GM19035 (cell line): Measurements from ENCODE around the gene LSM10.

Experiments
- ATAC-seq: cut with Tn5 transposase; IDR thresholded peaks from one replicate; pipeline ENCODE4 v1.9.1; 2021; ENCODE audit not compliant: unreplicated experiment

The LSM10 gene

GRCh38 chr1:36385410-36386264, 12.1 kb downstream of the LSM10 start, which contains the start of gene STK40:
STK40 (minus strand) TSS chr1:36385924; CDS start chr1:36361332, 24,592 bp downstream.
- peak; percentile 85 for ATAC-seq

GRCh38 chr1:36384542-36385409, 12.9 kb downstream of the LSM10 start:
- ATAC-seq, result no peak

- ATAC-seq, result no peak
Observed at GRCh38 chr1:36383240-36383639, 14.5 kb downstream of the LSM10 start.

- no peak for ATAC-seq
Observed at GRCh38 chr1:36382669-36383068, 15.0 kb downstream of the LSM10 start.

- no peak for ATAC-seq
Observed at GRCh38 chr1:36382231-36382630, 15.5 kb downstream of the LSM10 start.

GRCh38 chr1:36381405-36381804, 16.3 kb downstream of the LSM10 start:
- ATAC-seq, result no peak

GRCh38 chr1:36380782-36381181, 16.9 kb downstream of the LSM10 start:
- ATAC-seq, result no peak

GRCh38 chr1:36380143-36380619, 17.5 kb downstream of the LSM10 start:
- ATAC-seq, result no peak

GRCh38 chr1:36377791-36378492, 19.8 kb downstream of the LSM10 start:
- no peak for ATAC-seq

GRCh38 chr1:36372617-36373016, 25.1 kb downstream of the LSM10 start:
- no peak for ATAC-seq

GRCh38 chr1:36369061-36369861, 28.4 kb downstream of the LSM10 start:
- no peak for ATAC-seq

- no peak for ATAC-seq
Observed at GRCh38 chr1:36367798-36368197, 29.9 kb downstream of the LSM10 start.

GRCh38 chr1:36367066-36367465, 30.6 kb downstream of the LSM10 start:
- ATAC-seq, result no peak

- no peak for ATAC-seq
Observed at GRCh38 chr1:36366091-36366661, 31.5 kb downstream of the LSM10 start.

GRCh38 chr1:36365381-36365780, 32.3 kb downstream of the LSM10 start:
- ATAC-seq, result no peak

GRCh38 chr1:36359911-36360550, 37.7 kb downstream of the LSM10 start:
- ATAC-seq, result no peak

GRCh38 chr1:36359383-36359782, 38.3 kb downstream of the LSM10 start:
- no peak for ATAC-seq

- no peak for ATAC-seq
Observed at GRCh38 chr1:36358514-36359084, 39.1 kb downstream of the LSM10 start.

- no peak for ATAC-seq
Observed at GRCh38 chr1:36355811-36356210, 41.9 kb downstream of the LSM10 start.
